Activated T-cell treated with anti-CD3 and anti-CD28 coated beads, Interleukin-2, amount 50 U/mL, for 4 hours (primary cell): ENCODE measurements around the gene ZDHHC11B. TPM values are rescaled to one million over a fixed set of nuclear protein-coding genes. Genes with fewer than 3 reads are reported as not detected.
A peak's percentile ranks its signal among the peaks of the same experiment; 100 is the strongest.
"Not testable (repeated sequence)": the region's sequence is repeated elsewhere in the genome, so short reads cannot be mapped to it uniquely, and the experiment has no call there.

ENCODE experiments used
- ATAC-seq, 2 donors: fragments of 200-7000 bp; cut with Tn5 transposase; one replicate each; pipeline ENCODE4 v1.10.0; 2021
- DNase-seq: peaks from one replicate; pipeline ENCODE4 v3.0.0-alpha.2; 2020
- H3K27me3 Mint-ChIP-seq: one replicate; pipeline ENCODE4 v1.8.0; 2021; ENCODE audit warnings: low read depth, mixed read lengths
- H3K36me3 Mint-ChIP-seq: one replicate; pipeline ENCODE4 v1.8.0; 2022; ENCODE audit warnings: mixed read lengths; ENCODE audit not compliant: insufficient read depth
- H3K4me1 Mint-ChIP-seq: one replicate; pipeline ENCODE4 v1.8.0; 2021; ENCODE audit warnings: low read depth, mixed read lengths
- H3K4me3 Mint-ChIP-seq: one replicate; pipeline ENCODE4 v1.8.0; 2021; ENCODE audit warnings: mild to moderate bottlenecking, moderate library complexity, mixed read lengths
- H3K9me3 Mint-ChIP-seq: one replicate; pipeline ENCODE4 v1.8.0; 2021; ENCODE audit warnings: mixed read lengths
- total RNA-seq, 3 donors: library from RNA; stranded (reverse); gene quantifications; one replicate each; pipeline ENCODE4 v1.2.1, GENCODE V29; 2021

Gene ZDHHC11B
- total RNA-seq, 3 donors from 2014 or later: 0.21 to 0.66 (median 0.30) TPM

GRCh38 chr5:777756-778161 is 6.8 kb downstream of the ZDHHC11B start:
- peak; percentile 5 for DNase-seq
- no peak for ATAC-seq
- Mint-ChIP-seq H3K9me3 (no peaks in the 10 kb centered on the region), H3K27me3 (peaks cover 3% of the 10 kb centered on the region), H3K36me3 (no peaks in the 10 kb centered on the region), H3K4me3 (no peak overlapping the region), H3K4me1 (no peaks in the 10 kb centered on the region)

GRCh38 chr5:776862-777711 is 7.4 kb downstream of the ZDHHC11B start:
- Mint-ChIP-seq H3K4me3 (no peak overlapping the region), H3K36me3 (no peaks in the 10 kb centered on the region), H3K27me3 (peaks cover 3% of the 10 kb centered on the region), H3K9me3 (no peaks in the 10 kb centered on the region), H3K4me1 (no peaks in the 10 kb centered on the region)
- DNase-seq (no peak), ATAC-seq (no peak)

GRCh38 chr5:775961-776861 is 8.3 kb downstream of the ZDHHC11B start:
- Mint-ChIP-seq H3K4me1 (no peaks in the 10 kb centered on the region), H3K4me3 (no peak overlapping the region), H3K36me3 (no peaks in the 10 kb centered on the region), H3K9me3 (no peaks in the 10 kb centered on the region), H3K27me3 (peaks cover 3% of the 10 kb centered on the region)
- no peak for ATAC-seq
- peak; percentile 5 for DNase-seq

GRCh38 chr5:775595-775960 is 9.0 kb downstream of the ZDHHC11B start:
- H3K36me3 Mint-ChIP-seq: not testable (repeated sequence)

GRCh38 chr5:774854-775505 is 9.5 kb downstream of the ZDHHC11B start:
- not testable (repeated sequence) for H3K9me3 Mint-ChIP-seq, H3K4me3 Mint-ChIP-seq, DNase-seq, H3K4me1 Mint-ChIP-seq, H3K36me3 Mint-ChIP-seq, H3K27me3 Mint-ChIP-seq
- ATAC-seq: peak in 1 of 2 donors; percentile 16

More at GRCh38 chr5:775595-775960, 9.0 kb downstream of the ZDHHC11B start:
- DNase-seq, H3K27me3 Mint-ChIP-seq, H3K4me3 Mint-ChIP-seq, H3K4me1 Mint-ChIP-seq, ATAC-seq, H3K9me3 Mint-ChIP-seq: not testable (repeated sequence)

GRCh38 chr5:774304-774703 is 10.2 kb downstream of the ZDHHC11B start:
- DNase-seq, H3K27me3 Mint-ChIP-seq, H3K4me3 Mint-ChIP-seq, ATAC-seq, H3K4me1 Mint-ChIP-seq, H3K9me3 Mint-ChIP-seq, H3K36me3 Mint-ChIP-seq: not testable (repeated sequence)

- Mint-ChIP-seq H3K9me3 (no peaks in the 10 kb centered on the region), H3K36me3 (no peaks in the 10 kb centered on the region), H3K27me3 (peaks cover 3% of the 10 kb centered on the region), H3K4me1 (no peaks in the 10 kb centered on the region), H3K4me3 (no peak overlapping the region)
- ATAC-seq (no peak), DNase-seq (peak; percentile 5)
Measured at GRCh38 chr5:773517-774264, 10.8 kb downstream of the ZDHHC11B start.

GRCh38 chr5:772931-773330 is 11.6 kb downstream of the ZDHHC11B start:
- not testable (repeated sequence) for H3K36me3 Mint-ChIP-seq, DNase-seq, H3K9me3 Mint-ChIP-seq, ATAC-seq, H3K4me1 Mint-ChIP-seq, H3K27me3 Mint-ChIP-seq, H3K4me3 Mint-ChIP-seq

- H3K4me3 Mint-ChIP-seq, H3K36me3 Mint-ChIP-seq, ATAC-seq, H3K9me3 Mint-ChIP-seq, H3K4me1 Mint-ChIP-seq, H3K27me3 Mint-ChIP-seq, DNase-seq: not testable (repeated sequence)
Measured at GRCh38 chr5:772547-772890, 12.0 kb downstream of the ZDHHC11B start.

- not testable (repeated sequence) for H3K36me3 Mint-ChIP-seq, H3K4me3 Mint-ChIP-seq, ATAC-seq, DNase-seq, H3K4me1 Mint-ChIP-seq, H3K27me3 Mint-ChIP-seq, H3K9me3 Mint-ChIP-seq
Measured at GRCh38 chr5:771841-772546, 12.5 kb downstream of the ZDHHC11B start.

GRCh38 chr5:771087-771781 is 13.3 kb downstream of the ZDHHC11B start:
- H3K4me3 Mint-ChIP-seq, DNase-seq, H3K4me1 Mint-ChIP-seq, ATAC-seq, H3K36me3 Mint-ChIP-seq, H3K9me3 Mint-ChIP-seq, H3K27me3 Mint-ChIP-seq: not testable (repeated sequence)

- ATAC-seq, H3K9me3 Mint-ChIP-seq, H3K36me3 Mint-ChIP-seq, DNase-seq, H3K27me3 Mint-ChIP-seq, H3K4me1 Mint-ChIP-seq, H3K4me3 Mint-ChIP-seq: not testable (repeated sequence)
Measured at GRCh38 chr5:770585-770984, 13.9 kb downstream of the ZDHHC11B start.

GRCh38 chr5:769485-770145 is 14.9 kb downstream of the ZDHHC11B start:
- not testable (repeated sequence) for H3K9me3 Mint-ChIP-seq, ATAC-seq, H3K27me3 Mint-ChIP-seq, H3K36me3 Mint-ChIP-seq, H3K4me1 Mint-ChIP-seq, H3K4me3 Mint-ChIP-seq
- DNase-seq: peak; percentile 4
